ENCODE measurements around the gene IGFBP7. TPM values are rescaled to one million over a fixed set of nuclear protein-coding genes. Genes with fewer than 3 reads are reported as not detected.

The IGFBP7 gene
- total RNA-seq, 4 donors from 2014 or later, result 117 to 241 (median 152) TPM

- intact Hi-C loops (cut with DNase I; ENCODE audit: low total_unique reads) (no loop called here), in situ Hi-C loops (cut with MboI; ENCODE audit: low sequenced_read_pairs in 4 of 4) (no loop called here)
- Histone ChIP-seq H3K36me3 (no peaks in the 10 kb centered on the region), H3K27me3 (no peaks in the 10 kb centered on the region), H3K4me3 (no peak overlapping the region), H3K4me1 (peaks cover 0 to 10% of the 10 kb centered on the region in 2 donors), H3K9me3 (no peaks in the 10 kb centered on the region), H3K27ac (peak overlapping the region in 1 of 4 donors; percentile 10)
- DNase-seq, result no peak
- no peak for ATAC-seq
- no peak for TF ChIP-seq POLR2A (IDR thresholded peaks at IDR 0.05)
Measured at GRCh38 chr4:57089549-57089948, 20.6 kb downstream of the IGFBP7 start.

- no peak overlapping the region for H3K4me3 ChIP-seq
- TF ChIP-seq POLR2A (IDR thresholded peaks at IDR 0.05), result no peak
- no peak for TF ChIP-seq CTCF (IDR thresholded peaks at IDR 0.05 in 4 of 5, conservative IDR thresholded peaks at IDR 0.05 in 1 of 5)
- H3K9me3 ChIP-seq, result no peaks in the 10 kb centered on the region
- intact Hi-C loops (cut with DNase I; ENCODE audit: low total_unique reads), result no loop called here
- H3K27ac ChIP-seq, result no peak overlapping the region
- no peaks in the 10 kb centered on the region for H3K36me3 ChIP-seq
- DNase-seq, result no peak
- in situ Hi-C loops (cut with MboI; ENCODE audit: low sequenced_read_pairs in 4 of 4), result no loop called here
- ATAC-seq, result no peak
- H3K27me3 ChIP-seq, result no peaks in the 10 kb centered on the region
- peaks cover 0 to 11% of the 10 kb centered on the region in 2 donors for H3K4me1 ChIP-seq
Measured at GRCh38 chr4:57086031-57086723, 24.0 kb downstream of the IGFBP7 start.

GRCh38 chr4:57085278-57085677 is 24.9 kb downstream of the IGFBP7 start:
- no peaks in the 10 kb centered on the region for H3K36me3 ChIP-seq
- no peak overlapping the region for H3K4me3 ChIP-seq
- TF ChIP-seq CTCF (IDR thresholded peaks at IDR 0.05 in 4 of 5, conservative IDR thresholded peaks at IDR 0.05 in 1 of 5) (no peak), POLR2A (IDR thresholded peaks at IDR 0.05) (no peak)
- no peaks in the 10 kb centered on the region for H3K27me3 ChIP-seq
- H3K4me1 ChIP-seq, result peaks cover 0 to 15% of the 10 kb centered on the region in 2 donors
- peak overlapping the region in 1 of 4 donors; percentile 10 for H3K27ac ChIP-seq
- DNase-seq (no peak), ATAC-seq (no peak)
- intact Hi-C loops (cut with DNase I; ENCODE audit: low total_unique reads) (no loop called here), in situ Hi-C loops (cut with MboI; ENCODE audit: low sequenced_read_pairs in 4 of 4) (no loop called here)
- H3K9me3 ChIP-seq, result no peaks in the 10 kb centered on the region

GRCh38 chr4:57084360-57084759 is 25.8 kb downstream of the IGFBP7 start:
- Histone ChIP-seq H3K4me1 (peaks cover 0 to 15% of the 10 kb centered on the region in 2 donors), H3K27me3 (no peaks in the 10 kb centered on the region), H3K36me3 (no peaks in the 10 kb centered on the region), H3K9me3 (no peaks in the 10 kb centered on the region), H3K4me3 (no peak overlapping the region), H3K27ac (no peak overlapping the region)
- TF ChIP-seq CTCF (IDR thresholded peaks at IDR 0.05 in 4 of 5, conservative IDR thresholded peaks at IDR 0.05 in 1 of 5), result no peak
- no peak for TF ChIP-seq POLR2A (IDR thresholded peaks at IDR 0.05)
- intact Hi-C loops (cut with DNase I; ENCODE audit: low total_unique reads), result no loop called here
- in situ Hi-C loops (cut with MboI; ENCODE audit: low sequenced_read_pairs in 4 of 4), result no loop called here
- ATAC-seq (no peak), DNase-seq (no peak)

GRCh38 chr4:57083090-57083489 is 27.1 kb downstream of the IGFBP7 start:
- in situ Hi-C loops (cut with MboI; ENCODE audit: low sequenced_read_pairs in 4 of 4), result no loop called here
- no peaks in the 10 kb centered on the region for H3K9me3 ChIP-seq
- no peaks in the 10 kb centered on the region for H3K27me3 ChIP-seq
- H3K36me3 ChIP-seq, result no peaks in the 10 kb centered on the region
- TF ChIP-seq CTCF (IDR thresholded peaks at IDR 0.05 in 4 of 5, conservative IDR thresholded peaks at IDR 0.05 in 1 of 5) (no peak), POLR2A (IDR thresholded peaks at IDR 0.05) (no peak)
- peaks cover 0 to 15% of the 10 kb centered on the region in 2 donors for H3K4me1 ChIP-seq
- peak overlapping the region in 3 of 4 donors; percentile 6 to 46 (median 29) for H3K27ac ChIP-seq
- ATAC-seq (no peak), DNase-seq (no peak)
- H3K4me3 ChIP-seq, result no peak overlapping the region
- intact Hi-C loops (cut with DNase I; ENCODE audit: low total_unique reads), result no loop called here

All from gastrocnemius medialis (tissue), 4 donors.